GM12891 (cell line): ENCODE data around the gene ADAMTS17.

Source experiments
- DNase-seq: peaks from one replicate; pipeline ENCODE4 v3.0.0; 2011; ENCODE audit warnings: low spot score; ENCODE audit not compliant: insufficient read length
- FAIRE-seq: peaks from 2 replicates; lab custom pipeline; 2011; peaks lifted over from hg19 to GRCh38; lab: Jason Lieb, UNC
- PAX5 ChIP-seq: IDR thresholded peaks from 2 replicates; pipeline ENCODE4 v1.6.1; 2011; ENCODE audit warnings: low read length, moderate library complexity, mild to moderate bottlenecking; ENCODE audit not compliant: insufficient read depth, severe bottlenecking
- POLR2A ChIP-seq: IDR thresholded peaks from 2 replicates; pipeline ENCODE4 v1.6.1; 2011; ENCODE audit warnings: low read depth, low read length, control low read depth
- POLR2AphosphoS5 ChIP-seq: IDR thresholded peaks from 2 replicates; pipeline ENCODE4 v1.6.1; 2011; ENCODE audit warnings: low read depth, low read length, control low read depth
- POU2F2 ChIP-seq: IDR thresholded peaks from 2 replicates; pipeline ENCODE4 v1.6.1; 2011; ENCODE audit warnings: low read depth, mild to moderate bottlenecking, control low read depth, low read length, moderate library complexity
- SPI1 ChIP-seq: IDR thresholded peaks from 2 replicates; pipeline ENCODE4 v1.6.1; 2011; ENCODE audit warnings: low read depth, low read length, control low read depth
- TAF1 ChIP-seq: IDR thresholded peaks from 2 replicates; pipeline ENCODE4 v1.6.1; 2011; ENCODE audit warnings: low read depth, low read length, control low read depth

Gene ADAMTS17

GRCh38 chr15:100058458-100058857, 283.3 kb downstream of the ADAMTS17 start:
- FAIRE-seq (no peak), DNase-seq (no peak)
- TF ChIP-seq PAX5, result no peak
- no peak for TF ChIP-seq TAF1
- TF ChIP-seq POLR2AphosphoS5, result no peak
- no peak for TF ChIP-seq SPI1
- TF ChIP-seq POLR2A, result no peak
- TF ChIP-seq POU2F2, result no peak

- no peak for DNase-seq
- no peak for FAIRE-seq
- TF ChIP-seq POLR2AphosphoS5, result no peak
- no peak for TF ChIP-seq TAF1
- no peak for TF ChIP-seq PAX5
- TF ChIP-seq SPI1, result no peak
- no peak for TF ChIP-seq POU2F2
- TF ChIP-seq POLR2A, result no peak
Measured at GRCh38 chr15:100057281-100057680, 284.5 kb downstream of the ADAMTS17 start.

GRCh38 chr15:100056411-100057072, 285.2 kb downstream of the ADAMTS17 start:
- FAIRE-seq, result no peak
- DNase-seq, result no peak

GRCh38 chr15:100055821-100056220, 286.0 kb downstream of the ADAMTS17 start:
- FAIRE-seq (no peak), DNase-seq (no peak)

More at GRCh38 chr15:100056411-100057072, 285.2 kb downstream of the ADAMTS17 start:
- TF ChIP-seq TAF1, result no peak
- no peak for TF ChIP-seq POLR2A
- no peak for TF ChIP-seq SPI1
- no peak for TF ChIP-seq POU2F2
- TF ChIP-seq POLR2AphosphoS5, result no peak
- no peak for TF ChIP-seq PAX5

GRCh38 chr15:100054539-100054938, 287.2 kb downstream of the ADAMTS17 start:
- TF ChIP-seq POLR2AphosphoS5 (no peak), POU2F2 (no peak), SPI1 (no peak), POLR2A (no peak), TAF1 (no peak), PAX5 (no peak)
- FAIRE-seq, result no peak

More at GRCh38 chr15:100055821-100056220, 286.0 kb downstream of the ADAMTS17 start:
- TF ChIP-seq POLR2AphosphoS5 (no peak), PAX5 (no peak), POLR2A (no peak), POU2F2 (no peak), SPI1 (peak; percentile 65), TAF1 (no peak)

GRCh38 chr15:100053474-100054121, 288.2 kb downstream of the ADAMTS17 start:
- FAIRE-seq, result no peak
- TF ChIP-seq PAX5 (no peak), POLR2AphosphoS5 (no peak), POU2F2 (no peak), POLR2A (no peak), TAF1 (no peak)
- DNase-seq, result no peak

More at GRCh38 chr15:100054539-100054938, 287.2 kb downstream of the ADAMTS17 start:
- DNase-seq, result no peak

GRCh38 chr15:100052716-100053473, 288.9 kb downstream of the ADAMTS17 start:
- DNase-seq, result no peak
- no peak for FAIRE-seq
- TF ChIP-seq POLR2AphosphoS5 (no peak), SPI1 (no peak), POLR2A (no peak), TAF1 (no peak), POU2F2 (no peak), PAX5 (no peak)

GRCh38 chr15:100050877-100051786, 290.6 kb downstream of the ADAMTS17 start:
- FAIRE-seq (no peak), DNase-seq (no peak)
- TF ChIP-seq POU2F2, result no peak
- TF ChIP-seq PAX5, result no peak
- TF ChIP-seq TAF1, result no peak
- TF ChIP-seq SPI1, result no peak
- TF ChIP-seq POLR2A, result no peak
- no peak for TF ChIP-seq POLR2AphosphoS5
